HUES6 (cell line): ENCODE results near the gene TEKT5.
A peak's percentile ranks its signal among the peaks of the same experiment; 100 is the strongest.

Experiments used
- H3K27ac ChIP-seq: 2 replicates; pipeline ENCODE4 v1.7.0; 2013; ENCODE audit warnings: low read depth, mild to moderate bottlenecking, low read length, inconsistent platforms
- H3K27me3 ChIP-seq: 2 replicates; pipeline ENCODE4 v1.6.1; 2013; ENCODE audit warnings: low read length; ENCODE audit not compliant: control insufficient read depth, insufficient read depth
- H3K36me3 ChIP-seq: 2 replicates; pipeline ENCODE4 v1.6.1; 2013; ENCODE audit warnings: low read length; ENCODE audit not compliant: control insufficient read depth, insufficient read depth
- H3K4me1 ChIP-seq: 2 replicates; pipeline ENCODE4 v1.6.1; 2013; ENCODE audit warnings: low read length; ENCODE audit not compliant: control insufficient read depth, insufficient read depth
- H3K4me3 ChIP-seq: 2 replicates; pipeline ENCODE4 v1.5.1; 2013; ENCODE audit warnings: low read depth, low read length
- H3K9ac ChIP-seq: one replicate; pipeline ENCODE4 v1.6.1; 2013; ENCODE audit warnings: mild to moderate bottlenecking, low read length
- H3K9me3 ChIP-seq: 2 replicates; pipeline ENCODE4 v1.6.1; 2013; ENCODE audit warnings: low read depth, low read length; ENCODE audit not compliant: control insufficient read depth, insufficient read depth

Gene TEKT5

DNA sequence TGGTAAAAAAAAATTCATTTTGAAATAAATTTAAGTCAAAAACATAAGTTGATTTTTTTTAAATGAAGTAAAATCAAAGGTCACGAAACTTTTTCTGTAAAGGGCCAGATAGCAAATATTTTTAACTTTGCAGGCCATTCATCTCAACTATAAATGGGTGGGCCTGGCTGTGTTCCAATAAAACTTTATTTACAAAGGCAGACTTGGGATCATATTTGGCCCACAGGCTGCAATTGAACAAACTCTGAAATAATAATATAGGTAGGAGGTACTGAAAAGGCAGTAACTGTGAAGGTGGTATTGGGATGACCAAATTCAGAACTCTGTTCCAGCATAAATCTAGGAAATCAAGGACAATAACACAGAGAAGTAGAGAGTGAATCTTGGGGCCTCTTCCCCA, 102.1 kb downstream of the TEKT5 start:
- no peak overlapping the region for H3K4me3 ChIP-seq
- no peak overlapping the region for H3K27ac ChIP-seq
- H3K36me3 ChIP-seq: no peaks in the 10 kb centered on the region
- H3K4me1 ChIP-seq: no peaks in the 10 kb centered on the region
- H3K27me3 ChIP-seq: peaks cover 3% of the 10 kb centered on the region; the same call in 1 of the 2 replicates
- H3K9me3 ChIP-seq: no peaks in the 10 kb centered on the region
- H3K9ac ChIP-seq: no peak overlapping the region

DNA sequence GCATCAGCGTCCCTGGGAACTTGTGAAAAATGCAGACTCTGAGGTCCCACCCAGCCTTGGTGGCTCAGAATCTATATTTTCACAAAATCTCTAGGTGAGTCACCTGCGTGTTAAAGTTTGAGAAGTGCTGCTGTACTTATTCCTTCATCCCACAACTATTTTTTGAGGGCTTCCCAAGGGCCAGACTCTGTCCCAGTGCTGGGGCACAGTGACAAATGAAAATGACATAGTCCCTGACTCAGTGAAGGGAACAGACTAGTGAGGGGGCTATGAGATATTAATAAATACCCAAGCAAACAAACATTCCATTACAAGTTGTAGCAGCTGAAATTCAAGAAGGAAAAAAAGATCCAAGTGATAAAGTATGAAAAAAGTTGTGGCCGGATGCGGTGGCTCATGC, 104.4 kb downstream of the TEKT5 start:
- Histone ChIP-seq H3K27me3 (peaks cover 3% of the 10 kb centered on the region; the same call in 1 of the 2 replicates), H3K9me3 (no peaks in the 10 kb centered on the region), H3K4me1 (no peaks in the 10 kb centered on the region; the same call in 1 of the 2 replicates), H3K27ac (no peak overlapping the region), H3K36me3 (no peaks in the 10 kb centered on the region), H3K4me3 (no peak overlapping the region), H3K9ac (no peak overlapping the region)

DNA sequence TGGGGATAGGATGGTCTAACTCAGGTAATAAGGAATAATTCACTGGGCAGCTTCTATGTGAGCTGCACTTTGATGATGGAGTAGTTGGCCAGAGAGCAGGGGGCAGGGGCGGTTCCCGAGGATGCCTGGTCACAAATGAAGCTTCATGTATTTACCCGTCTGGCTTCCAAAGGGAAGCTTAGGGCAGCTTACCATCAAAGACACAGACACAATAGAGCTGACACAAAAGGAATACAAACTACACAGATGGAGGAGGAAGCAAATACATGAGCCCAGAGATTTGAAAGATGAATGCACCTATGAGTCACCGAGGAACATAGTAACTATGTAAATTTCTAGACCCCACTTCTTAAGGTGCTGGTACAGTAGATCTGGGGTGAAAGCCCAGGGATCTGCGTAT, 105.6 kb downstream of the TEKT5 start:
- no peak overlapping the region for H3K4me3 ChIP-seq
- no peak overlapping the region for H3K9ac ChIP-seq
- no peaks in the 10 kb centered on the region for H3K9me3 ChIP-seq
- peaks cover 6% of the 10 kb centered on the region for H3K4me1 ChIP-seq
- H3K36me3 ChIP-seq: no peaks in the 10 kb centered on the region
- H3K27me3 ChIP-seq: peaks cover 3% of the 10 kb centered on the region; the same call in 1 of the 2 replicates
- H3K27ac ChIP-seq: no peak overlapping the region

DNA sequence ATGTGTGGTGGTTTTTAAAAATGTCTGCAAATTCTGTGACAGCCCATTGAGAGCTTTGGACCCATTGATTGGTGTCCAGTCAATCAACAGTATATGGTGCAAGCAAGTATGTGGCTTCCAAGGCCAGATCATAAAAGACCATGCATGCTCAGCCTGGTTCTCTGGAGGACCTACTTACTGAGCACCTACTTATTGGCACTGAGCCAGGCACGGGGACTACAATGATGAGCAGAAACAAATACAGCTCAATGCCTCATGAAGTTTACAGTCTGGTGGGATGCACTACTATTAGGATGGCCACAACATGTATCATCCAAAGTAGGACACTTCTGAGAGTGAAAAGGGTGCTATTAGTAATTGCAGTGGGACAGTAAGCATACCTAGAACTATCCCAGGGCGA, 107.1 kb downstream of the TEKT5 start:
- H3K36me3 ChIP-seq: no peaks in the 10 kb centered on the region
- no peak overlapping the region for H3K27ac ChIP-seq
- no peaks in the 10 kb centered on the region for H3K9me3 ChIP-seq
- no peak overlapping the region for H3K4me3 ChIP-seq
- peaks cover 12% of the 10 kb centered on the region for H3K4me1 ChIP-seq
- no peak overlapping the region for H3K9ac ChIP-seq
- H3K27me3 ChIP-seq: peaks cover 3% of the 10 kb centered on the region; the same call in 1 of the 2 replicates

DNA sequence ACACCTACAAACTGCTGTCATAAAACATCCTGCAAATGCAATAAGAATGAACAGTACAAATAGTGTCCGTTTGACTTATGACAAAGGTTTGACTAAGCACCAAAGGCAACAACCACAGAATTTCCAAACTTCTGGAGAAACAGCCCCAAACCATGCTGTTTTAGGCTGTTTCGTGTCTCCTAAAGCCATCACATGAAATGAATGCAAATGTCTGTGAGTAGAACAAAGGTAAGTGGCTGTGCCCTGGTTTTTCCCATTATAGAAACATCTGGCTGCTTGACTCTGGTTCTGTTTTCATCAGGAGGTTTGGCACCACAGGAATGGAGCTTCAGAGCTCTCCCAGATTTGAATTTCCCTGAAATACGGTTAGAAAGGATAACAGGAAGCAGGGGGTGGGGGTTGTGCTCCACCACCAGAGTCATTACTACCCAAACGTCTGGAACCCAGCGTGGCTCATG, 109.7 kb downstream of the TEKT5 start:
- H3K4me1 ChIP-seq: peaks cover 18% of the 10 kb centered on the region
- H3K27me3 ChIP-seq: peaks cover 3% of the 10 kb centered on the region; the same call in 1 of the 2 replicates
- H3K9ac ChIP-seq: no peak overlapping the region
- H3K36me3 ChIP-seq: no peaks in the 10 kb centered on the region
- no peak overlapping the region for H3K27ac ChIP-seq
- H3K4me3 ChIP-seq: no peak overlapping the region
- H3K9me3 ChIP-seq: no peaks in the 10 kb centered on the region

DNA sequence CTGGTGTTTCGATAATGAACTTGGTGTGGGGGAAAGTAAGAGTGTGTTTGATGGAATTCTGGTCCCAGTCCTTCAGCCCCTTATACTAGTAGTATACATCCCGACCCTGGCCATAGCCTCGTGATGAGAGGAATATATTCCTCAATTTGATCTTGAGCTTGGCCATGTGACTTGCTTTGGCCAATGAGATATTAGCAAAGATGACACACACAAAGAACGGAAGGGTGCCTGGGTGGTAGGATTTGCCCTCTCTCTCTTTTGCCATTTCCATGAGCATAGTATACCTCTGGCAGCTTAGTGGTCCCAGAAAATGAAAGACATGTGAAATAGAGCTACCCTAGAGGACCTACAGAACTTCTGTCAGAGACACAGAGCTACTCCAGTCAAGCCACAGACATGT, 111.5 kb downstream of the TEKT5 start:
- H3K4me1 ChIP-seq: peaks cover 33% of the 10 kb centered on the region
- H3K27ac ChIP-seq: no peak overlapping the region
- H3K9me3 ChIP-seq: no peaks in the 10 kb centered on the region
- H3K27me3 ChIP-seq: 0 out of 2 replicates have a peak, but pooled peaks cover 2% of the 10 kb centered on the region
- H3K36me3 ChIP-seq: no peaks in the 10 kb centered on the region
- H3K9ac ChIP-seq: no peak overlapping the region
- no peak overlapping the region for H3K4me3 ChIP-seq

DNA sequence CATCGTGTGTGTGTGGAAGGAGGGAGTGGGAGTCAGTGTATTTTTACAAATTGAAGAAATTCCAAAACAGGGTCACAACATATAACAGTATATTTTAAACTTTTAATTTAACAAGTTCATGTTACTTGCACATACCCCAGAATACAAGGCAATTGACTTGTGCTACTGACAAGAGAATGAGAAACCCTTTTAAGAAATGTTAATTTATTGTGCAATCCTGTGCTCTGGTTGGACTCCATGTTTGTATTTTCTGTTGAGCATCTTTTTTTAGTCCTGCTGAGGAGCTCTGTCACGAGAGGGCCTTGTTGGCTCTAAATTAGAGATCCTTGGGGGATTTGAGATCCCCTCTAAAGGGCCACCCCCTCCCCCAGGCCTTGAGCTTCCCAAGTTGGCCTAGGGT, 113.2 kb downstream of the TEKT5 start:
- Histone ChIP-seq H3K4me1 (peaks cover 49% of the 10 kb centered on the region), H3K4me3 (no peak overlapping the region), H3K27ac (no peak overlapping the region), H3K27me3 (0 out of 2 replicates have a peak, but pooled peaks cover 2% of the 10 kb centered on the region), H3K9ac (no peak overlapping the region), H3K36me3 (no peaks in the 10 kb centered on the region), H3K9me3 (no peaks in the 10 kb centered on the region)

DNA sequence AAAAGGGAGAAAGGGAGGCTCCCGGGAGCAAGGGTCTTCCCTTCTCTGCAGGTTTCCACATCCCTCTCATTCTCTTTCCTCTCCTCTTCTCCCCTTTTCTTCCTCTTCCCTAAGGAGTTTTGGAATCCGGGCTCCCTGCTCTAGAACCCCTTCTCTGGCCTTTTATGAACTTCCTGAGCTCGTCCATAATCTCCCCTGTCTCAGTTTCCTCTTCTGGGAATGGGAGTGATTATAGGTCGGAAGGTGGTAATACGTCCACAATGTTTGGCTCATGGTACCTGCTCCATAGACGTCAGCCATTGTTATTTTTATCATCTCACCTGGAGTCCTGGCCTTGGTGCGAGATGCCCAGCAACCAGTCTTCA, 113.9 kb downstream of the TEKT5 start:
- Histone ChIP-seq H3K27ac (no peak overlapping the region), H3K9me3 (no peaks in the 10 kb centered on the region), H3K4me3 (peak overlapping the region; percentile 81), H3K36me3 (no peaks in the 10 kb centered on the region), H3K4me1 (peaks cover 52% of the 10 kb centered on the region), H3K9ac (peak overlapping the region; percentile 14), H3K27me3 (0 out of 2 replicates have a peak, but pooled peaks cover 2% of the 10 kb centered on the region)

DNA sequence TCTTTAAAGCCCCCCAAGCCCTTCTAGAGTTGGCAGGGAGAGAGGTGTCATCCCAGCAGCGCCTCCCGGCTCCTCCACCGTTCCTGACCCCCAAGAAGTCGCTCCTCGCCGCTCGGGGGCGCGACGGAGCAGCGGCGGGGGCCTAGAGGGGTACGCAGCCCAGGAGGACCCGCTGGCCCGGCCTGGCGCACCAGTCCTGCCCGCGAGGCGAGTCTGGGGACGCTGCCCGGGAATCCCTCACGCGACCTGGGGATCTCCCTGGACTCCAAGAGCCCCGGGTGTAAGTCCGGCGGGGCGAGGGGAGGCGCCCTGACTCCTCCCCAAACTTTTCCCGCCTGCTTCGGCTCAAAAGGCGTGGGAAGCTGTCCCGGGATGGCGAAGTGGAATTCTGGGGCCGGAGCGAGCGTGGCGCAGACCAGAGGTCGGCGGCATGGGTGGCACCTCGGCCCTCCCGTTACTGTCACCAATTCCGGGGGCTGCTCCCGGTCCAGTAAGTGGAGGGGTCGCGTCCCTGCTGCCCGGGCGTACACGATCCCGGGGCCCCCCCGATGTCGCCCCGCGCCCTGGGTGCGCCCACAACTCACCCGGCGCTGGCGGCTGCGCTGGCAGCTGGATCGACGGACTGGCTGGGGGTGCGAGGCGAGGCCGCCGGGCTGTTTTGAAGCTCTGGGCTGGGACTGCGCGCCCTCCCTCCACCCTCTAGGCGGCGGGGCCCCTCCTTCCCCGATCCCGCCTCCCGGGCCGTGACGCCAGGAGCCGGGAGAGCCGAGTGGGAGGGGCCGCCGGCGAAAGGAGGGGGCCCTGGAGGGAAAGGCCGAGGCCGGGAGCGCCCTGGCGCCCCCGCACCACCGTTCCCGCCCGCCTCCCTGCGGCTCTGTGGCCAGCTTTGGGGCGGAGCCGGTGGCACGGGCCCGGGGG, 114.5 kb downstream of the TEKT5 start, which contains the start of gene EMP2:
Gene EMP2, minus strand, starts transcription at position 634 of the 918 bp plus-strand sequence. CDS start 32,981 bp downstream, outside the sequence.
- Histone ChIP-seq H3K9ac (peak within 1 kb of the TSS; percentile 75), H3K36me3 (no peaks in the 10 kb centered on the region), H3K4me3 (peak within 1 kb of the TSS; percentile 81), H3K4me1 (peaks cover 52% of the 10 kb centered on the region), H3K27me3 (0 out of 2 replicates have a peak, but pooled peaks cover 2% of the 10 kb centered on the region), H3K27ac (peak within 1 kb of the TSS; percentile 28; the same call in 1 of the 2 replicates), H3K9me3 (no peaks in the 10 kb centered on the region)

DNA sequence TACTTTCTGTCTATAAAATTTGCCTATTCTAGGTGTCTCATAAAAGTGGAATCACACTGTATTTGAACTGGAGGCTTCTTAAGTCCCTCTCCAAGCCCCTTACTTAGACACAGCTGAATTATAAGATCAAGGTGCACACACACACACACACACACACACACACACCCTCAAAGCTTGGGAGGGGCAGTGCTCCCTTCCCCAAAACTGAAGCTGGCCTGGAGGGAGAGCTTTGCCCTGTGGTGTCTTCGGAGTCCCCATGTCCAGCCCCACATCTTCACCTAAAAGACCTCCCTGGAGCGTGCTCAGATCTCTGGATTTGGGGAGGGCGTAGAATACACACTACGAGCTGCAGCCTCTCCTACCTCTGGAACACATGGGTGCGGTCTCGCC, 115.2 kb downstream of the TEKT5 start:
- Histone ChIP-seq H3K36me3 (no peaks in the 10 kb centered on the region), H3K9me3 (no peaks in the 10 kb centered on the region), H3K4me3 (peak overlapping the region; percentile 81), H3K4me1 (peaks cover 46% of the 10 kb centered on the region), H3K9ac (peak overlapping the region; percentile 75), H3K27me3 (0 out of 2 replicates have a peak, but pooled peaks cover 2% of the 10 kb centered on the region), H3K27ac (no peak overlapping the region)
